Measurements from ENCODE around the gene ARL2.

The ARL2 gene

GRCh38 chr11:65045728-65046127 lies 31.8 kb downstream of the ARL2 start:
- Histone ChIP-seq H3K4me3 (no peak overlapping the region), H3K27ac (no peak overlapping the region), H3K36me3 (peaks cover 12 to 37% (median 28%) of the 10 kb centered on the region in 11 experiments; a peak in 19 of 22 replicates), H3K4me2 (peak overlapping the region in 8 of 11 experiments; percentile 9 to 100 (median 54); a peak in 12 of 22 replicates), H3K9ac (peak overlapping the region in 6 of 11 experiments; percentile 11 to 50 (median 29); a peak in 4 of 22 replicates), H3K4me1 (peaks cover 33 to 48% (median 43%) of the 10 kb centered on the region in 10 experiments), H3K27me3 (peaks cover 19 to 36% (median 28%) of the 10 kb centered on the region in 11 experiments), H3K9me3 (replicated peaks in 1 of 11) (no peaks in the 10 kb centered on the region), H4K20me1 (peaks cover 0 to 59% (median 34%) of the 10 kb centered on the region in 11 experiments; a peak in 15 of 22 replicates)
- no peak for TF ChIP-seq Cebpa-rat (IDR thresholded peaks at IDR 0.05)

GRCh38 chr11:65047581-65048422 lies 33.8 kb downstream of the ARL2 start:
- H3K27ac ChIP-seq, result no peak overlapping the region
- H3K9ac ChIP-seq, result no peak overlapping the region

GRCh38 chr11:65051398-65051858 lies 37.5 kb downstream of the ARL2 start:
- H4K20me1 ChIP-seq, result peaks cover 0 to 10% (median 2%) of the 10 kb centered on the region in 11 experiments; a peak in 9 of 22 replicates
- H3K4me2 ChIP-seq, result no peak overlapping the region
- H3K4me1 ChIP-seq, result peaks cover 9 to 26% (median 20%) of the 10 kb centered on the region in 10 experiments
- no peak overlapping the region for H3K27ac ChIP-seq
- no peak overlapping the region for H3K4me3 ChIP-seq
- H3K36me3 ChIP-seq, result peaks cover 0 to 3% (median 0%) of the 10 kb centered on the region in 11 experiments; a peak in 3 of 22 replicates
- no peak overlapping the region for H3K9ac ChIP-seq
- H3K27me3 ChIP-seq, result peaks cover 16 to 27% (median 21%) of the 10 kb centered on the region in 11 experiments
- TF ChIP-seq Cebpa-rat (IDR thresholded peaks at IDR 0.05), result no peak
- H3K9me3 ChIP-seq (replicated peaks in 1 of 11), result no peaks in the 10 kb centered on the region

More at GRCh38 chr11:65047581-65048422, 33.8 kb downstream of the ARL2 start:
- no peaks in the 10 kb centered on the region for H3K9me3 ChIP-seq (replicated peaks in 1 of 11)
- H3K4me1 ChIP-seq, result peaks cover 22 to 39% (median 33%) of the 10 kb centered on the region in 10 experiments
- peak overlapping the region in 1 of 11 experiments; percentile 22; a peak in 1 of 22 replicates for H3K4me2 ChIP-seq
- peaks cover 19 to 36% (median 28%) of the 10 kb centered on the region in 11 experiments for H3K27me3 ChIP-seq
- H4K20me1 ChIP-seq, result peaks cover 0 to 44% (median 33%) of the 10 kb centered on the region in 11 experiments; a peak in 15 of 22 replicates
- peaks cover 12 to 35% (median 28%) of the 10 kb centered on the region in 11 experiments; a peak in 19 of 22 replicates for H3K36me3 ChIP-seq
- TF ChIP-seq Cebpa-rat (IDR thresholded peaks at IDR 0.05), result no peak
- no peak overlapping the region for H3K4me3 ChIP-seq

- H4K20me1 ChIP-seq, result 0 out of 22 replicates have a peak, but pooled peaks cover 0 to 7% (median 0%) of the 10 kb centered on the region in 11 experiments
- H3K4me2 ChIP-seq, result peak overlapping the region; percentile 46 to 66 (median 58)
- H3K9ac ChIP-seq, result peak overlapping the region in 4 of 11 experiments; percentile 5 to 26 (median 15); a peak in 4 of 22 replicates
- H3K27me3 ChIP-seq, result peaks cover 0 to 2% (median 0%) of the 10 kb centered on the region in 11 experiments; a peak in 2 of 22 replicates
- no peak overlapping the region for H3K4me3 ChIP-seq
- peaks cover 9 to 21% (median 20%) of the 10 kb centered on the region in 10 experiments for H3K4me1 ChIP-seq
- H3K27ac ChIP-seq, result no peak overlapping the region
- no peaks in the 10 kb centered on the region for H3K36me3 ChIP-seq
- no peaks in the 10 kb centered on the region for H3K9me3 ChIP-seq (replicated peaks in 1 of 11)
- no peak for TF ChIP-seq Cebpa-rat (IDR thresholded peaks at IDR 0.05)
Measured at GRCh38 chr11:65053827-65054508, 40.0 kb downstream of the ARL2 start.

- Histone ChIP-seq H3K27ac (no peak overlapping the region), H3K27me3 (no peaks in the 10 kb centered on the region), H3K4me3 (no peak overlapping the region), H3K9ac (no peak overlapping the region), H3K4me2 (no peak overlapping the region), H3K4me1 (peaks cover 9 to 34% (median 30%) of the 10 kb centered on the region in 10 experiments), H3K36me3 (no peaks in the 10 kb centered on the region), H4K20me1 (peaks cover 0 to 7% (median 0%) of the 10 kb centered on the region in 11 experiments; a peak in 1 of 22 replicates), H3K9me3 (replicated peaks in 1 of 11) (no peaks in the 10 kb centered on the region)
- TF ChIP-seq Cebpa-rat (IDR thresholded peaks at IDR 0.05), result no peak
Measured at GRCh38 chr11:65055538-65055937, 41.6 kb downstream of the ARL2 start.

- Histone ChIP-seq H4K20me1 (peaks cover 0 to 7% (median 0%) of the 10 kb centered on the region in 11 experiments; a peak in 1 of 22 replicates), H3K4me3 (no peak overlapping the region), H3K27ac (no peak overlapping the region), H3K27me3 (no peaks in the 10 kb centered on the region), H3K9me3 (replicated peaks in 1 of 11) (no peaks in the 10 kb centered on the region), H3K4me1 (peaks cover 23 to 47% (median 43%) of the 10 kb centered on the region in 10 experiments), H3K4me2 (no peak overlapping the region), H3K9ac (no peak overlapping the region), H3K36me3 (no peaks in the 10 kb centered on the region)
- no peak for TF ChIP-seq Cebpa-rat (IDR thresholded peaks at IDR 0.05)
Measured at GRCh38 chr11:65056999-65057398, 43.0 kb downstream of the ARL2 start.

GRCh38 chr11:65057526-65057925 lies 43.6 kb downstream of the ARL2 start:
- Histone ChIP-seq H3K4me1 (peaks cover 27 to 52% (median 45%) of the 10 kb centered on the region in 10 experiments), H3K27me3 (no peaks in the 10 kb centered on the region), H3K9ac (no peak overlapping the region), H3K9me3 (replicated peaks in 1 of 11) (no peaks in the 10 kb centered on the region), H3K36me3 (no peaks in the 10 kb centered on the region), H4K20me1 (peaks cover 0 to 7% (median 0%) of the 10 kb centered on the region in 11 experiments; a peak in 1 of 22 replicates), H3K27ac (no peak overlapping the region), H3K4me2 (no peak overlapping the region), H3K4me3 (no peak overlapping the region)
- TF ChIP-seq Cebpa-rat (IDR thresholded peaks at IDR 0.05), result no peak

GRCh38 chr11:65058012-65058411 lies 44.1 kb downstream of the ARL2 start:
- Histone ChIP-seq H3K27ac (no peak overlapping the region), H3K27me3 (no peaks in the 10 kb centered on the region), H3K9ac (no peak overlapping the region), H3K4me3 (no peak overlapping the region), H3K36me3 (no peaks in the 10 kb centered on the region), H3K9me3 (replicated peaks in 1 of 11) (no peaks in the 10 kb centered on the region), H3K4me1 (peaks cover 27 to 52% (median 40%) of the 10 kb centered on the region in 10 experiments), H3K4me2 (no peak overlapping the region), H4K20me1 (peaks cover 0 to 6% (median 0%) of the 10 kb centered on the region in 11 experiments; a peak in 1 of 22 replicates)
- TF ChIP-seq Cebpa-rat (IDR thresholded peaks at IDR 0.05), result no peak
